ENCODE data around the gene C11orf24. TPM values are rescaled to one million over a fixed set of nuclear protein-coding genes. Genes with fewer than 3 reads are reported as not detected.

The C11orf24 gene
- total and polyA plus RNA-seq, 9 of the 15 experiments (the other 6 are each of a cell fraction or from before 2014, with no cell fraction given), result 2.0 to 65.2 (median 32.5) TPM

DNA sequence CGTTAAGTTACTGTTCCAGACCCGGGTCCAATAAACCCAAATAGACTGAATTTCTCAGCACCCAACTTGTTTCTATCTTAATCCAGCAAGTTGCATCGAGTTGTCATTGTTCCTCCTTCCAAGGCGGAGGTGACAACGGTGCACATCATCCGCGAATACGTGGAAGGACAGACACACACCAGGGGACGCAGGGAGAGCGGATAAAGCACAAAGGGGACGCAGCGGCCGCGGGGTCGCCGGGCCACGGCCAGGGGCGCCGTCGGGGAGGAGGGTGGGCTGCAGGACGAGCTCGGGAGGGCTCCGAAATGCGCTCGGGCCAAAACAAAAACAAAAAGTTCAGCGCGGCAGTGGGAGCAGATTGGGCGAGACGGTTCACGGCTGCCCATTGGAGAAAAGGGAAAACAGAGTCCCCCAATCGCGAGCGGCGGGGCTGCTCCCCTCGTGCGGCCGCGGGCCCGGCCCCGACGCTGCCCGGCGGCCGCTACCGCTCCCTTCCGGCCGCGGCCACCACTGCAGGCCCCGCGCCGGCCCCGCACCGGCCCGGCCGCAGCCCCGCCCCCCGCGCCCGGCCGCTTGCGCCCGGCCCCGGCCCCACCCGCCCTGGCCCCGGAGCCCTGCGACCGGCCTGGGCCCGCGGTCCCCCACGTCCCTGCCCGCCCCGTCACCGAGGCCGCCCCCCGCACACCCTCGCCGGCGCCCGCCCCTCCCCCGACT lies 59.2 kb downstream of the C11orf24 start:
- Histone ChIP-seq H3K27me3 (ENCODE audit: control insufficient read depth in 2 of 2, insufficient read depth in 2 of 2, low read length in 2 of 2) (peaks cover 7 to 29% of the 10 kb centered on the region in 2 experiments; a peak in 4 of 5 replicates), H3K9me1 (ENCODE audit: control insufficient read depth, insufficient read depth, low read length) (no peaks in the 10 kb centered on the region), H3K4me2 (ENCODE audit: insufficient read depth, low read length) (peak overlapping the region; percentile 95), H3K36me3 (ENCODE audit: control insufficient read depth, insufficient read depth, low read length) (no peaks in the 10 kb centered on the region), H2AFZ (ENCODE audit: low read depth, low read length) (peak overlapping the region; percentile 78), H3K4me1 (replicated peaks in 1 of 2; ENCODE audit: control insufficient read depth in 2 of 2, insufficient read depth in 2 of 2, low read length in 2 of 2) (peaks cover 10 to 36% of the 10 kb centered on the region in 2 experiments; a peak in 4 of 5 replicates), H4K20me1 (replicated peaks; ENCODE audit: control insufficient read depth, insufficient read depth, low read length) (peaks cover 26% of the 10 kb centered on the region), H3K9ac (ENCODE audit: insufficient read depth in 1 of 2, low read depth in 2 of 2, low read length in 2 of 2) (peak overlapping the region; percentile 63 to 96), H3K79me2 (ENCODE audit: control insufficient read depth, insufficient read depth, low read length) (peaks cover 46% of the 10 kb centered on the region), H3K4me3 (peak overlapping the region; percentile 82), H3K27ac (ENCODE audit: extremely low read depth, low read depth, low read length) (peak overlapping the region; percentile 87), H3K9me3 (replicated peaks; ENCODE audit: control insufficient read depth, insufficient read depth, low read depth, low read length) (no peaks in the 10 kb centered on the region)
- BruUV-seq (replicated peaks), result no TSS peak
- ChIA-PET CTCF (ENCODE audit: low intra/inter-chr PET ratio) (interaction anchor here (1.4 kb wide), 1 partner anchor 58 kb away, joined by 4 read pairs; no protein-coding TSS in a partner anchor), POLR2A (interaction anchor here (0.6 to 1.0 kb wide), 3 partner anchors 13 to 231 kb away, joined by 3 read pairs; partner anchors contain the start of gene C11orf24)
- intact Hi-C loops (cut with micrococcal nuclease), result loop anchor here (5.0 kb wide), 1 partner anchor 235 kb away; no protein-coding TSS in a partner anchor
- 0% methylated on average over 12 of the region's 80 CpGs for WGBS (ENCODE audit: insufficient coverage, low coverage, missing lambda C conversion rate)
- peak; percentile 84 to 87 (median 84) for DNase-seq (ENCODE audit: extremely low read depth in 1 of 4, low spot score in 3 of 4)
- in situ Hi-C loops (cut with MboI), result no loop called here
- ATAC-seq, result peak; percentile 86
- no peak for FAIRE-seq
- TF ChIP-seq PHF8 (IDR thresholded peaks at IDR 0.05; ENCODE audit: borderline replicate concordance, low read length) (peak; percentile 32; the same call in 1 of the 2 replicates), SAP30 (IDR thresholded peaks at IDR 0.05; ENCODE audit: borderline replicate concordance, insufficient read depth, low read depth, low read length, poor library complexity, severe bottlenecking) (peak; percentile 67), LCOR (CRISPR knock-in tag; IDR thresholded peaks at IDR 0.05) (0 out of 2 replicates have a peak, but pooled peaks have one; percentile 49), L3MBTL2 (IDR thresholded peaks at IDR 0.05) (peak; percentile 71), HNRNPL (IDR thresholded peaks at IDR 0.05; ENCODE audit: low read depth, low read length) (no peak), RB1 (IDR thresholded peaks at IDR 0.05; ENCODE audit: low read depth) (peak; percentile 34; the same call in 1 of the 2 replicates), NFYB (IDR thresholded peaks at IDR 0.05; ENCODE audit: extremely low read depth, insufficient read length) (peak; percentile 61), SMARCA4 (IDR thresholded peaks at IDR 0.05) (0 out of 2 replicates have a peak, but pooled peaks have one; percentile 16), MTA1 (IDR thresholded peaks at IDR 0.05; ENCODE audit: borderline replicate concordance) (no peak)
- TF ChIP-seq, protein P1, sequence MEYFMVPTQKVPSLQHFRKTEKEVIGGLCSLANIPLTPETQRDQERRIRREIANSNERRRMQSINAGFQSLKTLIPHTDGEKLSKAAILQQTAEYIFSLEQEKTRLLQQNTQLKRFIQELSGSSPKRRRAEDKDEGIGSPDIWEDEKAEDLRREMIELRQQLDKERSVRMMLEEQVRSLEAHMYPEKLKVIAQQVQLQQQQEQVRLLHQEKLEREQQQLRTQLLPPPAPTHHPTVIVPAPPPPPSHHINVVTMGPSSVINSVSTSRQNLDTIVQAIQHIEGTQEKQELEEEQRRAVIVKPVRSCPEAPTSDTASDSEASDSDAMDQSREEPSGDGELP (CRISPR knock-in tag; IDR thresholded peaks at IDR 0.05; ENCODE audit: borderline replicate concordance), result 0 out of 2 replicates have a peak, but pooled peaks have one; percentile 25
- TF ChIP-seq, protein P2, sequence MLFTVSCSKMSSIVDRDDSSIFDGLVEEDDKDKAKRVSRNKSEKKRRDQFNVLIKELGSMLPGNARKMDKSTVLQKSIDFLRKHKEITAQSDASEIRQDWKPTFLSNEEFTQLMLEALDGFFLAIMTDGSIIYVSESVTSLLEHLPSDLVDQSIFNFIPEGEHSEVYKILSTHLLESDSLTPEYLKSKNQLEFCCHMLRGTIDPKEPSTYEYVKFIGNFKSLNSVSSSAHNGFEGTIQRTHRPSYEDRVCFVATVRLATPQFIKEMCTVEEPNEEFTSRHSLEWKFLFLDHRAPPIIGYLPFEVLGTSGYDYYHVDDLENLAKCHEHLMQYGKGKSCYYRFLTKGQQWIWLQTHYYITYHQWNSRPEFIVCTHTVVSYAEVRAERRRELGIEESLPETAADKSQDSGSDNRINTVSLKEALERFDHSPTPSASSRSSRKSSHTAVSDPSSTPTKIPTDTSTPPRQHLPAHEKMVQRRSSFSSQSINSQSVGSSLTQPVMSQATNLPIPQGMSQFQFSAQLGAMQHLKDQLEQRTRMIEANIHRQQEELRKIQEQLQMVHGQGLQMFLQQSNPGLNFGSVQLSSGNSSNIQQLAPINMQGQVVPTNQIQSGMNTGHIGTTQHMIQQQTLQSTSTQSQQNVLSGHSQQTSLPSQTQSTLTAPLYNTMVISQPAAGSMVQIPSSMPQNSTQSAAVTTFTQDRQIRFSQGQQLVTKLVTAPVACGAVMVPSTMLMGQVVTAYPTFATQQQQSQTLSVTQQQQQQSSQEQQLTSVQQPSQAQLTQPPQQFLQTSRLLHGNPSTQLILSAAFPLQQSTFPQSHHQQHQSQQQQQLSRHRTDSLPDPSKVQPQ (CRISPR knock-in tag; IDR thresholded peaks at IDR 0.05; ENCODE audit: borderline replicate concordance), result no peak
- TF ChIP-seq, protein P3, sequence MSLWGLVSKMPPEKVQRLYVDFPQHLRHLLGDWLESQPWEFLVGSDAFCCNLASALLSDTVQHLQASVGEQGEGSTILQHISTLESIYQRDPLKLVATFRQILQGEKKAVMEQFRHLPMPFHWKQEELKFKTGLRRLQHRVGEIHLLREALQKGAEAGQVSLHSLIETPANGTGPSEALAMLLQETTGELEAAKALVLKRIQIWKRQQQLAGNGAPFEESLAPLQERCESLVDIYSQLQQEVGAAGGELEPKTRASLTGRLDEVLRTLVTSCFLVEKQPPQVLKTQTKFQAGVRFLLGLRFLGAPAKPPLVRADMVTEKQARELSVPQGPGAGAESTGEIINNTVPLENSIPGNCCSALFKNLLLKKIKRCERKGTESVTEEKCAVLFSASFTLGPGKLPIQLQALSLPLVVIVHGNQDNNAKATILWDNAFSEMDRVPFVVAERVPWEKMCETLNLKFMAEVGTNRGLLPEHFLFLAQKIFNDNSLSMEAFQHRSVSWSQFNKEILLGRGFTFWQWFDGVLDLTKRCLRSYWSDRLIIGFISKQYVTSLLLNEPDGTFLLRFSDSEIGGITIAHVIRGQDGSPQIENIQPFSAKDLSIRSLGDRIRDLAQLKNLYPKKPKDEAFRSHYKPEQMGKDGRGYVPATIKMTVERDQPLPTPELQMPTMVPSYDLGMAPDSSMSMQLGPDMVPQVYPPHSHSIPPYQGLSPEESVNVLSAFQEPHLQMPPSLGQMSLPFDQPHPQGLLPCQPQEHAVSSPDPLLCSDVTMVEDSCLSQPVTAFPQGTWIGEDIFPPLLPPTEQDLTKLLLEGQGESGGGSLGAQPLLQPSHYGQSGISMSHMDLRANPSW (CRISPR knock-in tag; IDR thresholded peaks at IDR 0.05), result peak; percentile 50; the same call in 1 of the 2 replicates
